ENCODE results near the gene ACOX2.

Gene ACOX2

DNA sequence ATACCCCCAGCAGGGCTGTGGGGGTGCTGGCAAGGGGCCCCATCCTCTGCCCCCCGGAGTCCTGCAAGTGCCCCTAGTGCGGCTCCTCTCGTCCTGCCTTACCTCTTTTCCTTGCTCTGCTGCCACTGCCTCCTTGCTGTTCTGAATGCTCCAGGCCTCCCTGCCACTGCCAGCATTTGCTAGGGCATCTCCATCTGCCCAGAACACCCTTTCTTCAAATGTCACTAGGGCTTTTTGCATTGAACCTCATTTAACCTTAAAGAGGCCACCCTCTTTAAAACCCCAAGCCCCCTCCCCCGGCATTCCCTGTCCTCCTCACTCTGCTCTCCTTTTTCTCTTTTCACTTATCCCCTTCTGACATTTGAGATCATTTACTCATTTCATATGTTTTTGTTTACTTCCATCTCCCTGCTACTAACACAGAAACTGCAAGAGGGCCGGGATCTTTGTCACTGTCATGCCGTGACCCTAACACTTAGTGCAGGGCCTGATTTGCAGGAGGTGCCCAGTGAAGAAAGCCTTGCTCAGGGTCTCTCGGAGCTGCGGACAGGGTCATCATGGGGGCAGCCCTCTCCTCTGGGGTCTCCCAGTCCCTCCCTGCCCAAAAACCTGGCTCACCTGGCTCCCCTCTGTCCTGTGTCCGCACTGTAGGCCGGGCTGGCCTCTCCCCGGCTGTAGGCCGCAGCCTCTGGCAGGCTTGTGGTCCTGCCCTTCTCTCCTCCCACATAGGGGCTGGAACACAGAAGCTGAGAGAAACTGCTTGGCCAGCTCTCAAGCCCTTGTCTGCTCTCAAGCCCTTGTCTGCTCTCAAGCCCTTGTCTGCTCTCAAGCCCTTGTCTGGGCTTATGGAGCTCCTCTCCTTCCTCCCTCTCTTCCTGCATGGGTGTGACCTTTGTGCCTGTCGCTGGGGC is at the start of gene ACOX2:
Gene ACOX2 (minus strand): TSS at position 690 of the 911 bp plus-strand sequence. CDS start 2,084 bp downstream, outside the sequence.
- Histone ChIP-seq H3K27ac (ENCODE audit: low read length) (no peak within 1 kb of the TSS), H3K4me1 (ENCODE audit: control insufficient read depth, insufficient read depth, low read length) (no peaks in the 10 kb centered on the region), H3K9me3 (ENCODE audit: control insufficient read depth, insufficient read depth, low read length) (no peaks in the 10 kb centered on the region), H3K36me3 (ENCODE audit: control insufficient read depth, insufficient read depth, low read length) (no peaks in the 10 kb centered on the region), H3K4me3 (ENCODE audit: low read length) (no peak within 1 kb of the TSS), H3K27me3 (ENCODE audit: control insufficient read depth, insufficient read depth, low read length) (no peaks in the 10 kb centered on the region)
- WGBS (ENCODE audit: insufficient coverage, insufficient read length), result no CpG with 5 or more reads among the region's 13 CpGs
- DNase-seq (ENCODE audit: low read depth, low spot score), result no peak

GRCh38 chr3:58585994-58586393 is 49.0 kb upstream of the ACOX2 start:
- H3K9me3 ChIP-seq (ENCODE audit: control insufficient read depth, insufficient read depth, low read length), result no peaks in the 10 kb centered on the region
- peaks cover 9% of the 10 kb centered on the region; the same call in 1 of the 2 replicates for H3K4me1 ChIP-seq (ENCODE audit: control insufficient read depth, insufficient read depth, low read length)
- WGBS (ENCODE audit: insufficient coverage, insufficient read length), result no CpG with 5 or more reads among the region's 8 CpGs
- DNase-seq (ENCODE audit: low read depth, low spot score), result no peak
- peaks cover 17% of the 10 kb centered on the region for H3K27me3 ChIP-seq (ENCODE audit: control insufficient read depth, insufficient read depth, low read length)
- H3K27ac ChIP-seq (ENCODE audit: low read length), result no peak overlapping the region
- H3K36me3 ChIP-seq (ENCODE audit: control insufficient read depth, insufficient read depth, low read length), result no peaks in the 10 kb centered on the region
- H3K4me3 ChIP-seq (ENCODE audit: low read length), result no peak overlapping the region

DNA sequence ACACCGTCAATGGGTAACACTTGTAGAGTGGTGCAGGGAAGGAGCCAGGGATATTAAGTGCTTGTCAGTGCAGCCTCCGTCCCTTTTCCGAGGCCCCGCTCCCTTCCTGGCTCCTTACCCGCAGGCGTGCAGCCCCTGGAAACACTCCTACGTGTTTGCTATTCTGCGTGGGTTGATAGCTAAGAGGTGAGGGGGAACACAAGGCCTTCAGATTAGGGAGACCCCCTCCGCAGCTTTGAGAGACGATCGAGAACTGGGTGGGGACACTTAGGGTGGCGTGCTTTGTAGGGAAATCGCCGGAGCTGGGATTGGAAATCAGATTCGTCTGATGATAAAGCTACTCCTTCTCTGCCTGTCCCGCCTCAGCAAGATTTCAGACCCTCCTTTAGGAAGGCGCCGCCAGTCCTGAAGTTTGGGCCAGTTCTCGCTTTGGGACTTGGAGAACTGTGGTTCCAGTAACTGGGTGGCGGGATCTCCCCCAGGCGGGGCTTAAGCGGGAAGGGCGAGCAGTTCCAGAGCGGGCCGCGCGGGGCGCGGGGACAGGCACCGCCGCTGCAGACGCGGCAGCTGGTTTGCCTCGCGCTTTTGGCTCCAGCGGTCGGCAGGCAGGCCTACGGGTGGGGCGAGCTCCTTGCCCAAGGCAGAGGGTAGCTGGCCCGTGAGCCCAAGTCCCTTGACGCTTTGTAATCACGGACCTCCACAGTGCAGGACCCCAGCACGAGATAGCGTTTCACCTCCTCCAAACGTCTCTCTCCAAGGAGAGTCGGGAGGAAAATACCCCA is 48.2 kb upstream of the ACOX2 start:
- Histone ChIP-seq H3K4me3 (ENCODE audit: low read length) (peak overlapping the region; percentile 6; the same call in 1 of the 2 replicates), H3K27me3 (ENCODE audit: control insufficient read depth, insufficient read depth, low read length) (peaks cover 17% of the 10 kb centered on the region), H3K9me3 (ENCODE audit: control insufficient read depth, insufficient read depth, low read length) (no peaks in the 10 kb centered on the region), H3K36me3 (ENCODE audit: control insufficient read depth, insufficient read depth, low read length) (no peaks in the 10 kb centered on the region), H3K4me1 (ENCODE audit: control insufficient read depth, insufficient read depth, low read length) (peaks cover 9% of the 10 kb centered on the region; the same call in 1 of the 2 replicates), H3K27ac (ENCODE audit: low read length) (no peak overlapping the region)
- no peak for DNase-seq (ENCODE audit: low read depth, low spot score)
- no CpG with 5 or more reads among the region's 46 CpGs for WGBS (ENCODE audit: insufficient coverage, insufficient read length)

- no CpG with 5 or more reads among the region's 10 CpGs for WGBS (ENCODE audit: insufficient coverage, insufficient read length)
- DNase-seq (ENCODE audit: low read depth, low spot score), result no peak
- no peak overlapping the region; the same call in 1 of the 2 replicates for H3K4me3 ChIP-seq (ENCODE audit: low read length)
Measured at GRCh38 chr3:58584690-58585004, 47.7 kb upstream of the ACOX2 start.

GRCh38 chr3:58581328-58582091 is 44.5 kb upstream of the ACOX2 start:
- no peaks in the 10 kb centered on the region for H3K9me3 ChIP-seq (ENCODE audit: control insufficient read depth, insufficient read depth, low read length)
- H3K27ac ChIP-seq (ENCODE audit: low read length), result no peak overlapping the region
- WGBS (ENCODE audit: insufficient coverage, insufficient read length), result no CpG with 5 or more reads among the region's 11 CpGs
- H3K36me3 ChIP-seq (ENCODE audit: control insufficient read depth, insufficient read depth, low read length), result no peaks in the 10 kb centered on the region
- DNase-seq (ENCODE audit: low read depth, low spot score), result no peak
- peaks cover 14% of the 10 kb centered on the region for H3K27me3 ChIP-seq (ENCODE audit: control insufficient read depth, insufficient read depth, low read length)
- peaks cover 5% of the 10 kb centered on the region; the same call in 1 of the 2 replicates for H3K4me1 ChIP-seq (ENCODE audit: control insufficient read depth, insufficient read depth, low read length)
- no peak overlapping the region for H3K4me3 ChIP-seq (ENCODE audit: low read length)

More at GRCh38 chr3:58584690-58585004, 47.7 kb upstream of the ACOX2 start:
- H3K9me3 ChIP-seq (ENCODE audit: control insufficient read depth, insufficient read depth, low read length), result no peaks in the 10 kb centered on the region
- peaks cover 9% of the 10 kb centered on the region; the same call in 1 of the 2 replicates for H3K4me1 ChIP-seq (ENCODE audit: control insufficient read depth, insufficient read depth, low read length)
- H3K27me3 ChIP-seq (ENCODE audit: control insufficient read depth, insufficient read depth, low read length), result peaks cover 17% of the 10 kb centered on the region
- no peaks in the 10 kb centered on the region for H3K36me3 ChIP-seq (ENCODE audit: control insufficient read depth, insufficient read depth, low read length)
- H3K27ac ChIP-seq (ENCODE audit: low read length), result no peak overlapping the region

- Histone ChIP-seq H3K4me3 (ENCODE audit: low read length) (no peak overlapping the region), H3K9me3 (ENCODE audit: control insufficient read depth, insufficient read depth, low read length) (no peaks in the 10 kb centered on the region), H3K4me1 (ENCODE audit: control insufficient read depth, insufficient read depth, low read length) (peaks cover 5% of the 10 kb centered on the region; the same call in 1 of the 2 replicates), H3K27me3 (ENCODE audit: control insufficient read depth, insufficient read depth, low read length) (peaks cover 8% of the 10 kb centered on the region), H3K36me3 (ENCODE audit: control insufficient read depth, insufficient read depth, low read length) (no peaks in the 10 kb centered on the region), H3K27ac (ENCODE audit: low read length) (no peak overlapping the region)
- WGBS (ENCODE audit: insufficient coverage, insufficient read length), result no CpG with 5 or more reads among the region's 4 CpGs
- DNase-seq (ENCODE audit: low read depth, low spot score), result no peak
Measured at GRCh38 chr3:58580826-58581327, 43.9 kb upstream of the ACOX2 start.

- Histone ChIP-seq H3K27ac (ENCODE audit: low read length) (no peak overlapping the region), H3K4me1 (ENCODE audit: control insufficient read depth, insufficient read depth, low read length) (peaks cover 5% of the 10 kb centered on the region; the same call in 1 of the 2 replicates), H3K27me3 (ENCODE audit: control insufficient read depth, insufficient read depth, low read length) (no peaks in the 10 kb centered on the region), H3K4me3 (ENCODE audit: low read length) (no peak overlapping the region), H3K9me3 (ENCODE audit: control insufficient read depth, insufficient read depth, low read length) (no peaks in the 10 kb centered on the region), H3K36me3 (ENCODE audit: control insufficient read depth, insufficient read depth, low read length) (no peaks in the 10 kb centered on the region)
- no peak for DNase-seq (ENCODE audit: low read depth, low spot score)
- WGBS (ENCODE audit: insufficient coverage, insufficient read length), result no CpG with 5 or more reads among the region's 5 CpGs
Measured at GRCh38 chr3:58578873-58579272, 41.9 kb upstream of the ACOX2 start.

DNA sequence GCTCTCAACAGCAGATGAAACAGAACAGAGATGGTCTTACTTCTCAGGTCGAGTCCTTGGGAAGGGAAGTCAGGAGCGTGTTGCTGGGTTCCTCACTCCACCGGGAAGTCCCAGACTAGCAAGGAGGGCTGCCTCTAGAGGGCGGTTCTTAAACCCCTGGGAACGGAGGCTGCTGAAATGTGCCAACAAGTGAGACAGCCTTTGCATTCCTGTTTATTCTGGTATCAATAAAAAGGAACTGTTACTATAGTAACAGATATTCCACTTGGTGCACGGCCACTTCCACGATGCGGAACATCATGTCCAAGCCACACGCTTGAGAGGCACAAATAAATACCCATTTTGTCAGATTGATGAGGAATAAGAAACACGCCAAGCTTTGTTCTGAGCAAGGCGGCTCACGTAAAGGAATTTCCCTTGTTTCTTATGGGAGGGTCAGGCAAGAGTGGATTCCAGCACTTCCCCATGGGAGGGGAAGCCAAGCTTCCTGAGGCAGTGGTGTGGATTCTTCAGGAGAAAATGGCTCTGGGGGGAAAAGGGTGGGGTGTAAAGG is 40.4 kb upstream of the ACOX2 start, which contains the start of gene FAM107A:
Gene FAM107A (minus strand): TSS at position 123 of the 553 bp plus-strand sequence. CDS start 7,531 bp downstream, outside the sequence.
- Histone ChIP-seq H3K4me3 (ENCODE audit: low read length) (no peak within 1 kb of the TSS), H3K27ac (ENCODE audit: low read length) (no peak within 1 kb of the TSS), H3K27me3 (ENCODE audit: control insufficient read depth, insufficient read depth, low read length) (no peaks in the 10 kb centered on the region), H3K36me3 (ENCODE audit: control insufficient read depth, insufficient read depth, low read length) (no peaks in the 10 kb centered on the region), H3K4me1 (ENCODE audit: control insufficient read depth, insufficient read depth, low read length) (peaks cover 5% of the 10 kb centered on the region; the same call in 1 of the 2 replicates), H3K9me3 (ENCODE audit: control insufficient read depth, insufficient read depth, low read length) (no peaks in the 10 kb centered on the region)
- WGBS (ENCODE audit: insufficient coverage, insufficient read length), result no CpG with 5 or more reads among the region's 12 CpGs
- no peak for DNase-seq (ENCODE audit: low read depth, low spot score)

GRCh38 chr3:58576716-58577115 is 39.7 kb upstream of the ACOX2 start:
- Histone ChIP-seq H3K9me3 (ENCODE audit: control insufficient read depth, insufficient read depth, low read length) (no peaks in the 10 kb centered on the region), H3K4me3 (ENCODE audit: low read length) (no peak overlapping the region)
- WGBS (ENCODE audit: insufficient coverage, insufficient read length), result no CpG with 5 or more reads among the region's 6 CpGs

More at GRCh38 chr3:58576716-58577115, 39.7 kb upstream of the ACOX2 start:
- H3K4me1 ChIP-seq (ENCODE audit: control insufficient read depth, insufficient read depth, low read length), result peaks cover 4% of the 10 kb centered on the region; the same call in 1 of the 2 replicates
- H3K27ac ChIP-seq (ENCODE audit: low read length), result no peak overlapping the region
- DNase-seq (ENCODE audit: low read depth, low spot score), result no peak
- H3K27me3 ChIP-seq (ENCODE audit: control insufficient read depth, insufficient read depth, low read length), result no peaks in the 10 kb centered on the region
- no peaks in the 10 kb centered on the region for H3K36me3 ChIP-seq (ENCODE audit: control insufficient read depth, insufficient read depth, low read length)

Measured in iPS DF 6.9 (cell line).